NCI-H2227 (cell line): ENCODE data around the gene TOMM20.
A peak's percentile ranks its signal among the peaks of the same experiment; 100 is the strongest.
"Not testable (repeated sequence)": the region's sequence is repeated elsewhere in the genome, so short reads cannot be mapped to it uniquely, and the experiment has no call there.

Source experiments
- DNase-seq: peaks from one replicate; lab custom pipeline; 2025; ENCODE audit not compliant: unreplicated experiment; lab: John Stamatoyannopoulos, UW

Gene TOMM20

GRCh38 chr1:235102993-235103411, 25.6 kb downstream of the TOMM20 start:
- DNase-seq: no peak

DNA sequence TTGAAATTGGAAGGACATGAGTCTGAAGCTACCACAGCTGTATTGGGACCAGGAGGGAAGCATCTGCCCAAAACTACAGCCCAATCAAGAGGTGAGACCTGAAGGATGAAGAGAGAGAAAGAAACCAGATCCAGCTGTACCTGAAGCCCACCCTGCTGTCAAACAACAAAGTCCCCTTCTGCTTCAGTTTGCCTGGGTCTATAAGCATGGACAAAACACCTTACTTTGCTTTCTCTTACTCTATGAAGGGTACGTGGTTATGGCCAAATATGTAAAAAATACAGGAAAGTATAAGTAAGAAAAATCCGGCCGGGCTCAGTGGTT, 26.4 kb downstream of the TOMM20 start:
- DNase-seq: no peak

DNA sequence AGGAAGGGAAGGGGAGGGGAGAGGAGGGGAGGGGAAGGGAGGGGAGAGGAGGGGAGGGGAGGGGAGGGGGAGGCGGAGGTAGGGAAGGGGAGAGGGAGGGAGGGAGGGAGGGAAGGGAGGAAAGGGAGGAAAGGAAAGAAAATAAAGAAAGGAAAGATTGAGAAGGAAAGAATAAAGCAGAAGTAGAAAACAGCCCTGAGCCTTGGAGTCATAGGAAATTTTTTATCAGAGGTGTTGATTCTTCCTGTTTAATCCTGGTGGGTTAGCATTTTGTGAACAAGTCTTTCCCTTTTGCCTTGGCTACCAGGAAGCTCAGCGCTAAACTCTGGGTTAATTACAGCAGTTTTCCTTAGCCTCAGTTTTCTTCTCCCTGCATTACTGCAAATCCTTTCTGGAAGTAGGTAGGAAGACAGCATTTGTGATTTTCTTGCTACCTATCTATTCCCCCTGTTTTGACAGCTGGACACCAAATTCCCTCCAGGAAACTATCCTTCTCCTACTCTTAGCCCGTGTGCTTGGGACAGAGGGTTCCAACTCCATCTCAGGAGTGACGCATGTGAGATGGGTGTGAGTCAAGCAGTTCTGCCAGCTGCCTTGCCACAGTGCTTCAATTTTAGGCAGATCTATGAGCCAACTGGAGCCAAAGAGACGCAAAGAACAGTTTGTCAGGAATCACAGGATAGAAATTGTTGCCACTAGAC, 26.9 kb downstream of the TOMM20 start:
- DNase-seq: no peak

DNA sequence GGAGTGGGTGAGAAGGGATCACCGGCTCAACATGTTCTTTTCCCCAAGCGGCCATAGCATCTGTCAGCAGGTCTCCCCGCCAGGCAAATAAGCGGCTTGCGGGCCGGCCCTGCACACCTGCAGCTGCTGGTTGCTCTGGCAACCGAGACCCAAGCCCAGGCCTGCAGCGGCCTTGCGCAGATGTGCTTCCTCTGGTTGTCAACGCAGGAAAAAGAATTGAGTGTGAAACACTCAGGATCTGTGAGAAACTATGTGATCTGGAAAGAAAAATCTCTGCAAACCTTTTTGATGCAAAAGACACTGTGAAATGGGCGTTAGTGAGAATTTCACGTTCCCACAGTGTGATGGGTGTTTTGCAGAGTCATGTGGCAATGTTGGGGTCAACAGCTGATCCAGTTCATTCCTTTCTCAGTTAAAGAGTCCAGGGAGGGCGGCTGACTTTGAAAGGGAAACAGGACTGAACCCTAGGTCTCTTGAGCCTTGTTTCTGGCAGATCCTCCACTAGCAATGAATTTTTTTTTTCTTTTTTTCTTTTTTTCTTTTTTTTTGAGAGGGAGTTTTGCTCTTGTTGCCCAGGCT, 28.4 kb downstream of the TOMM20 start:
- peak; percentile 17 for DNase-seq

DNA sequence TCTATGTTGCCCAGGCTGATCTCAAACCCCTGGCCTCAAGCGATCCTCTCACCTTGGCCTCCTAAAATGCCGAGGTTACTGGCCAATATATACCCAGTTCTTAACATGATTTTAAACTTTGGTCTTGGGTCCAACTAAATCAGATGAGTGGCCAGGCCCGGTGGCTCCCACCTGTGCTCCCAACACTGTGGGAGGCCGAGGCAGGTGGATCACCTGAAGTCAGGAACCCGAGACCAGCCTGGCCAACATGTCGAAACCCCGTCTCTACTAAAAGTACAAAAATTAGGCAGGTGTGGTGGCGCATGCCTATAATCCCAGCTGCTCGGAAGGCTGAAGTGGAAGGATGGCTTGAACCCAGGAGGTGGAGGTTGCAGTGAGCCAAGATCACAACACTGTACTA, 29.6 kb downstream of the TOMM20 start:
- no peak for DNase-seq

DNA sequence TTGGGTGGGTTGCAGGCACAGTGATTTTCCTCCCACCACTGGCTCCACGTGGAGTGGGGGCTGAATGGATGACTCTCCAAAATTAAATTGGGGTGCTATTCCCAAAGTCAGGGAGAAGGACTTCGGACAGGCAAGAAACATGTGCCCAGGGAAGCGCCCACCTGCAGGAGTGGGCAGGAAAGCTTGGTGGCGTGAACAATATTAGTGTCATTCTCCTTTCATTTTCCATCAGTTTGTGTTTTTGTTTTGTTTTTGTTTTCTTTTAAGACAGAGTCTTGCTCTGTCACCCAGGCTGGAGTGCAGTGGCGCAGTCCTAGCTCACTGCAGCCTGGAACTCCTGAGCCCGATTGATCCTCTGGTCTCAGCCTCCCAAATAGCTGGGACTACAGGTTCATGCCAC, 30.1 kb downstream of the TOMM20 start:
- DNase-seq: no peak

DNA sequence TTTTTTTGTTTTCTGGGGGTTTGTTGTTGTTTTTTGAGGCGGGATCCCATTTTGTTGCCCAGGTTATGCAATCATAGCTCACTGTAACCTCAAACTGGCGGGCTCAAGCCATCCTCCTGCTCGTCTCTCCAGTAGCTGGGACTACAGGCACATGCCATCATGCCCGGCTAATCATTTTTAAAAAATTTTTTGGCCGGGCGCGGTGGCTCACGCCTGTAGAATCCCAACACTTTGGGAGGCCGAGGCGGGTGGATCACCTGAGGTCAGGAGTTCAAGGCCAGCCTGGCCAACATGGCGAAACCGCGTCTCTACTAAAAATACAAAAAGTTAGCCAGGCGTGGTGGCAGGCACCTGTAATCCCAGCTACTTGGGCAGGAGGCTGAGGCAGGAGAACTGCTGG, 31.1 kb downstream of the TOMM20 start:
- not testable (repeated sequence) for DNase-seq

DNA sequence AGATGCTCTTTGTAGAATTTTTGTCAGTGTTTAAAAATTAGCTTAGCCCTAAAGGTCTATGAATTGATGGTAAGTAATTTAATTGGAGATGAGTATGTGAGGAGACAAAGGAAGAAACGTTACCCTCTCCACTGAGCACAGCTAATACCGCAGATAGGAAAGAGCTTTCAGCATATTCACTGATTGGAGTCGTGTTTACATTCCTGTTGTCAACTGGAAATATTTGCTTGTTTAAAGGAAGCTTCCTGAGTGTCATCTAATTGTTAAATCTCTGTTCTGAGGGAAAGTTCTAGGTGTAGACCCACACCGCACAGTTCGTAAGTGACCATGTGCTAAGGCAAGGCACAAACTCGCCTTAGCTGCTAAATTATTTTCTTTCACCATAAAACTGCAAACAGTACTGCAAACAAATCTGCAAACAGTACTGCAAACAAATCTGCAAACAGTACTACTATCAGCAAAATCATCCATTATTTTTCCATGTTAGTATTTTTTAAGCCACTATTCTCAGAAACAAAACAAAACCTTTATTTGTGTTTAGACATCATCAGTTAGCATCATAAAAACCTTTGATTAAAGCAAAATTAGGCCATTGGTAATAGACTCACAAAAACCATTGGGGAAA, 32.6 kb downstream of the TOMM20 start:
- DNase-seq: no peak

DNA sequence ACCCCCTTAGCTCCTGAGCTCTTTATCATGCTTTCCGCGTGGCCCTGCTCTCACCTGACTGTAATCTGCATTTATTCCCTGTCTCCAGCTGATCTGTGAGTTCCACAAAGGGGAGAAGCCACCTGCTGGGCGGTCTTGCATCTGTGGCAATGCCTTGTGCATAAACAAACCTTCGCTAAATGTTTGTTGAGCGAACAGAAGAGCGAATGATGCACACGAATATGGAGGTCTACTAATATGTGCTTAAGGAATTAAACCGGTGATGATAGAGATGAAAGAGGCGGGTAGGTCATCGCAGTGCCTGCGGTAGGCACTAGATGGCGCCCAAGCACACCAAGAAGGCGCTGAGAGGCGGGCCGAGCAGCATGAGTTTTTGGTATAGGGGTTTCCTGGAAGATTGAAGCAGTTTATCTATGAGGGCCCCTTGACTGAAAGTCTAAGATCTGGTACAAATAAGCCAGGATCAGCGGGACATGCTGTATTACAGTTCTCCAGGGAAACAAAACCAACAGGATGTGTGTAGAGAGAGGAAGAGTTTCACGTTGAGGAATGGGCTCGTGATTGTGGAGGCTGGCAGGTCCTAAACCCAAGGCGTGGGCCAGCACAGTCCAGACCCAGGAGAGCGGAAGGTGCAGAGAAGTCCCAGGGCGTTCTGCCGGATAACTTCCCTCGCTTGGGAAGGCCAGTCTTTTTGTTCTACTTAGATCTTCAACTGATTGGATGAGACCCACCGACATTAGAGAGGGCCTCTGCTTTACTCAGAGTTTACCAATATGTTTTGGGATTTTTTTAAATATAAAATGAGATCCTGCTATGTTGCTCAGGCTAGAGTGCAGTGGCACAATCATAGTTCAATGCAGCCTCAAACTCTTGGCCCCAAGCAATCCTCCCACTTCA, 34.7 kb downstream of the TOMM20 start:
- no peak for DNase-seq

DNA sequence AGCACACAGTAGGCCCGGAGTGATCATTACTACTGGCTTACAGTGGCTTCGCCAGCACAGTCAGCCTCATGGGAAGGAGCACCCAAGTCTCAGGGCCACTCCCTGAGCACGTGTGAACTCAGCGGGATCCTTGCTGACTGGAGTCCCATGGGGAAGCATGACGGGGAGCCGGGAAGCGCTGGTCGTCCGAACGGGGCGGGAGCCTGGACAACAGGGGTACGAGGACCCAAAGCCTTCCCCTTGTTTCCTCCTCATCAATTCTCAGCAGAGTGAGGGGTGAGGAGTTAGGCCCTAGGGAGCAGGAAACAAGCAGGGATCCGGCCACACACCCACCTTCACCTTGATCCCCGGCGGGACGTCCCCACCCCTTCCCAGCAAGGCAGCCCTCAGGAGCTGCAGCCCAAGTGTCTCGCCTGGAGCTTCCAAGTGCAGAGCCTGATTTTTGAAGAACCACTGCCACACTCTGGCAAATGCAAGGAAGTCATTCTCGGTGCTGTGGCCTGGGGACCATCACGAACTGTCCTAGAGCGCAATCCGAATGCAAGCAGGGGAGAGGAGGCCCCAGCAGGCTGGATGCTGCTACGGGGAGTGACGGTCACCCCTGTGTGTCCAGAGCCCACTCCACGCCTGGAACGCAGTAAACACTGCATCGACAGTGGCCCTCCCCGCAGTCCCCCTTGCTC, 35.5 kb downstream of the TOMM20 start:
- peak; percentile 38 for DNase-seq

DNA sequence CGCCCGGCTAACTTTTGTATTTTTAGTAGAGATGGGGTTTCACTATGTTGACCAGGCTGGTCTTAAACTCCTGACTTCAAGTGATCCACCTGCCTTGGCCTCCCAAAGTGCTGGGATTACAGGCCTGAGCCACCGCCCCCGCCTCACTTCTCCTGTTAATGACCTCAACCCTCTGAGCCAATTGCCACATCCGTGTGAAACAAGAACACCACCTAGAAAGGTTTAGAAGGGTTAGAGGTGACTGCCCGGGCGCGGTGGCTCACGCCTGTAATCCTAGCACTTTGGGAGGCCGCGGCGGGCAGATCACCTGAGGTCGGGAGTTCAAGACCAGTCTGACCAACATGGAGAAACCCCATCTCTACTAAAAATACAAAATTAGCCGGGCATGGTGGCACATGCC, 36.2 kb downstream of the TOMM20 start:
- DNase-seq: not testable (repeated sequence)

GRCh38 chr1:235092045-235092406, 36.6 kb downstream of the TOMM20 start:
- not testable (repeated sequence) for DNase-seq

DNA sequence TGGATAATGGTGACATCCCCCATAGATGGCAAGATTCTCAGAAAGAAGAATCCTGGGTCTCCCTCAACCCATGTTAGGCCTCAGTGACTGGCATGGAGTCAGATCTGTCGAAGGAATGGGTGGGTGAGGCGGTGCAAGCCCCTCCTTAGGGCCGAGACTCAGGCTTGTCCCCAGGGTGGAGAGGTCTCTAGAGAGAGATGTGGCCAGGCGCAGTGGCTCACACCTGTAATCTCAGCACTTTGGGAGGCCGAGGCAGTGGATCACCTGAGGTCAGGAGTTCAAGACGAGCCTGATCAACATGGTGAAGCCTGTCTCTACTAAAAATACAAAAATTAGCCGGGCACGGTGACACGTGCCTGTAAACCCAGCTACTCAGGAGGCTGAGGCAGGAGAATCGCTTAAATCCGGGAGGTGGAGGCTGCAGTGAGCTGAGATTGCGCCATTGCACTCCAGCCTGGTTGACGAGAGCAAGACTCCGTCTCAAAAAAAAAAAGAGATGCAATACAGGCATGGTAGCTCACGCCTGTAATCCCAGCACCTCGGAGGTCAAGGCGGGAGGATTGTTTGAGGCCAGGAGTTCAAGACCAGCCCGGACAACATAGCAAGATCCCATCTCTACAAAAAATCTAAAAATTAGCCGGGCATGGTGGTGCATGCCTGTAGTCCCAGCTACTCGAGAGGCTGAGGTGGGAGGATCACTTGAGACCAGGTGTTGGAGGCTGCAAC, 37.2 kb downstream of the TOMM20 start:
- not testable (repeated sequence) for DNase-seq

DNA sequence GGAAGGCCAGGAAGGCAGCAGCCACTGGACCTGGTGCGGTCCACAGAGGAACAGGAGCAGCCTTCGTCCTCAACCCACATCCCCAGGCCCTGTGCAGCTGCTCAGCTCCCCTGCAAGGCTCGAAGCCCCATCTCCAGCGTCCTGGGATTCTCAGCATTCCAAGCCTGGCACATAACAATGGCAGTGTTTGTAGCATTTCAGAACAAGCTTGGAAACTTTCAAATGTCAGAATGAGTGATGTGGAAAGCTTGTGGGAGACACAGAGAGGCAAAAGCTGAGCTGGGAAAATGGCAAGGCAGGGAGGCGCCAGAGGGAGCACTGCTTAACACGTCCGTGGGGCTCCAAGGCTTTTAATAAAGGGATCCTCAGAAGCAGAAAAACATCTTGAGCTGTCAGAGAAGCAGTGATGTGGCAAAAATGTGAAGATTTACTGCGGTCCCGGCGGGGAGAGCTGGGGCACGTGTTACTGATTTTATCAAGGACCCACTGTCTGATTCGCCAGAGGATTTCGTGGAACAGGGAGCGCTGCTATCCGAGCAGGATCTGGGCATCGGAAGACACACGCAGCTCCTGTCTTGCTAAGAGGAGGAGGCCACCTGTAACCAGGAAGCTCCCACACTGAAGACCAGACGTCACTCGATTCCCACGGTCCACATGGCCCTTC, 38.1 kb downstream of the TOMM20 start:
- peak; percentile 57 for DNase-seq

GRCh38 chr1:235088907-235089306, 39.7 kb downstream of the TOMM20 start:
- no peak for DNase-seq

GRCh38 chr1:235088430-235088829, 40.2 kb downstream of the TOMM20 start:
- no peak for DNase-seq

DNA sequence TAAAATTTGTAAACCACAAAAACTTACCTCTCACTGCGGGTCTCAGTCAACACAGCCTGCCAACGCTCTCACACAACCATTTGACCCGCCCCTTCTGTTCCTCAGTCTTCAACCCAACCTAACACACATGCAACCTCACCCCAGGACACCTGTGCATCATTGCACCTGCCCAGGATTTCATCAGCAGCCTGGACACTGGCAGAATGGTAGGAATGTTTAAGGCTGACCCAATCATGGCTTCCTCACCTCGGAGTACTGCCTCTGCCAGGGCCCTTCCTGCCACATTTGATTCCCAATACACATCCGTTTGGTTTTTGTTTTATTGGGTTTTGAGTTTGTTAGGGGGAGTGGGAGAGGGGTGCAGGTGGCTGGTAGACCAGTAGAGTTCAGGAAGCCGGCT, 40.7 kb downstream of the TOMM20 start:
- DNase-seq: no peak

GRCh38 chr1:235085411-235086117, 43.1 kb downstream of the TOMM20 start:
- DNase-seq: not testable (repeated sequence)

GRCh38 chr1:235080788-235081187, 47.8 kb downstream of the TOMM20 start:
- DNase-seq: not testable (repeated sequence)
